C4-2B (cell line): ENCODE results near the gene CNN3.

ENCODE experiments used
- H3K27ac ChIP-seq: fragments of 450-650 bp; 2 replicates; pipeline ENCODE4 v1.5.1; 2017
- ZFX ChIP-seq: fragments of 450-650 bp; IDR thresholded peaks from 2 replicates; pipeline ENCODE4 v1.6.1; 2017
- TF ChIP-seq, protein P1 (sequence below): fragments of 450-650 bp; conservative IDR thresholded peaks from 2 replicates; pipeline ENCODE4 v1.5.1; 2017; ENCODE audit warnings: mild to moderate bottlenecking

Gene CNN3

DNA sequence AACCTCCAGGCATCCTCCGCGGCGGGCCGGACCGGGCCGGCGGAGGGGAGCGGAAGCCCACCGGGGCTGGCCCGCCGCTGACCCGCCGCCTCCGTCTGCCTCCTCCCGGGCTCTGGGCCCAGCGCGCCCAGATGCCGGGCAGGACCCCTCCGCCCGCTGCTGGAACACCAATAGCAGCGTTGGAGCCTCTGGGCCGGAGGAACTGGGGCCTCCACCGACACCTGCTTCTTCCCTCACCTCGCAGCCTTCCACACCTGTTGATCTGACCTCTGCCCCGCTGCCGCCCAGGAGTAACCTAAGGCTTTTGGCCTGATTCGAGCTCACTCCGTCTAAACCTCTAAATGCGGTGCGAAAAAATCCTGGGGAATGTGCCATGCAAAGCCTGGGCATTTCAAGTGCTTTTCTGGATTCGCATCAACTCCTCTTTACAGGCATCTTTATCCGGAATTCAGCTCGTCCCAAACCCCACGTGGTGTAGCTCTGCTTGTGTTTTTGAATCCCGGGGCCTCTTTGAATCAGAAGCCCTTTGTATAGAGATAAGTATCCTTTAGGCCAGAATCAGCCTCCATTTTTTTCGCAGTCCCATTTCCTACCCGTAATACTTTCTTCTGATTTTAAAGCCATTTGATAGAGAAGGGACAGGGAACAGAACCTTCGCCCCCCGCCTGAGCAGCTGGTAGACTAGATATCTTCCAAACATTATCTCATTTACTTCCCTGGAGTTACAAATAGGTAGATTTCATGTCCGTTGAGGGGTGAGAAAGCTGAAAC is 680 bp upstream of the CNN3 start:
- TF ChIP-seq ZFX, result no peak
- TF ChIP-seq, protein P1, sequence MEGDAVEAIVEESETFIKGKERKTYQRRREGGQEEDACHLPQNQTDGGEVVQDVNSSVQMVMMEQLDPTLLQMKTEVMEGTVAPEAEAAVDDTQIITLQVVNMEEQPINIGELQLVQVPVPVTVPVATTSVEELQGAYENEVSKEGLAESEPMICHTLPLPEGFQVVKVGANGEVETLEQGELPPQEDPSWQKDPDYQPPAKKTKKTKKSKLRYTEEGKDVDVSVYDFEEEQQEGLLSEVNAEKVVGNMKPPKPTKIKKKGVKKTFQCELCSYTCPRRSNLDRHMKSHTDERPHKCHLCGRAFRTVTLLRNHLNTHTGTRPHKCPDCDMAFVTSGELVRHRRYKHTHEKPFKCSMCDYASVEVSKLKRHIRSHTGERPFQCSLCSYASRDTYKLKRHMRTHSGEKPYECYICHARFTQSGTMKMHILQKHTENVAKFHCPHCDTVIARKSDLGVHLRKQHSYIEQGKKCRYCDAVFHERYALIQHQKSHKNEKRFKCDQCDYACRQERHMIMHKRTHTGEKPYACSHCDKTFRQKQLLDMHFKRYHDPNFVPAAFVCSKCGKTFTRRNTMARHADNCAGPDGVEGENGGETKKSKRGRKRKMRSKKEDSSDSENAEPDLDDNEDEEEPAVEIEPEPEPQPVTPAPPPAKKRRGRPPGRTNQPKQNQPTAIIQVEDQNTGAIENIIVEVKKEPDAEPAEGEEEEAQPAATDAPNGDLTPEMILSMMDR, result no peak
- no peak overlapping the region for H3K27ac ChIP-seq

DNA sequence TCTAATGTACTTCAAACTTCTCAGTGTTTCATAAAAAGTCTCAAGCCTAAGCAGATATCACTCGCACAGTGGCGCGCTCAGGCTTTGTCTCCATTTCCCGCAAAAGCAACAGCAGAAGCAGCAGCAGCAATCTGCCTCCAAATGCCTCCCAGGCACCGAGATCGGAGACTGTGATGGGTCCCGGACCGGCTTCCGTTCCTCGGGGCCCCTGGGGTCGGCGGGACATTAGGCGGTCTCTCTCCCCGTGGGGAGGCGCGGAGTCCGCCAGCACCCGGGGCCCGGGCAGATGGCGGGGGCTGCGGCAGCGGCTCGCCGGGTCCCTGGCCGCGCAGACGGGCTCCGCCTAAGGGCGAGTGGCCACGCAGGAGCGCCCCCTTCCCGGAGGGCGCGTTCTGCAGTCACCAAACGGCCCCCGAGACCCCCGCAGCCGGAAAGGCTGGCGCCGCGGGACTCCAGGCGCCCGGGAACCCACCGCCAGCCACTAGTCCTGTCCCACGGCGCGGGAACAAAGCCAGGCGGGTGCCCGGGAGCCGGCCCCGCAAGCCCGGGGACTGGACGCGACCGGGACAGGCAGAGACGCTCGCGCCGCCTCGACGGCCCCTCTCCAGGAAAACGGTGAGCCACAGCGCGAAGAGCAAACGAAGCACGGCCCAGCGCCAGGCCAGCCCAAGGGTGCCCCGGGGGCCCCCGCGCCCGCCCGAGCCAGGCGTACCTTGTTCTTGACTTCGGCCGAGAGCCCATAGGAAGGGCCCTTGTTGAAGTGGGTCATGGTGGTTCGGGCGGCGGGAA is 590 bp downstream of the CNN3 start:
- no peak overlapping the region for H3K27ac ChIP-seq

DNA sequence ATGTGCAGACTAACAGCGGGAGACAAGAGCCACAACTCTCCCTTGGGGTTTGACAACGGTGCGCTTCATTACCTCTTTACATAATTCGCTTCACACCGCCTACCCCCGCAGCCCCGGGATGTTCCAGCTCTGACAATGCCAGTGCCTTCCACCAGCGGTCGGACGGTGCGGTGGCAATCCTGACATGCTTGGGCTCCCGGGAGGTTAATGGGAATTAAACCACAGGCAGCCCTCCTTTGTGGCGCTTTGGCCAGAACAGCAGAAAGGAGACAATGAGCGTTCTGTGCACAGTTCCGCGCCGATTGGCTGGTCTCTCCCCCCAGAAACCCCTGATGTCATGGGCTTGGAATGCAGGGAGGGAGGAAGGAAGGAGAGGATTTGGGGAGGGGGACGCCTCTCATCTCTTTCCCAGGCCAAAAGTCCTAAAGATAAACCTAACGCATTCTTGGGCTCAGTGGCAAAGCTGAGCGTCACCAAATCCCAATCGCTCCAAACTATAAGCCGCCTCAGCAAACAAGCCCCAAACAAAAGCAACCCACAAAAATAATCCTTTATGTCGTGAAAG is 1.3 kb downstream of the CNN3 start:
- no peak overlapping the region for H3K27ac ChIP-seq
- no peak for TF ChIP-seq ZFX
- TF ChIP-seq, protein P1, result no peak

More for the DNA sequence above, 590 bp downstream of the CNN3 start:
- TF ChIP-seq ZFX, result no peak
- TF ChIP-seq, protein P1, result no peak

DNA sequence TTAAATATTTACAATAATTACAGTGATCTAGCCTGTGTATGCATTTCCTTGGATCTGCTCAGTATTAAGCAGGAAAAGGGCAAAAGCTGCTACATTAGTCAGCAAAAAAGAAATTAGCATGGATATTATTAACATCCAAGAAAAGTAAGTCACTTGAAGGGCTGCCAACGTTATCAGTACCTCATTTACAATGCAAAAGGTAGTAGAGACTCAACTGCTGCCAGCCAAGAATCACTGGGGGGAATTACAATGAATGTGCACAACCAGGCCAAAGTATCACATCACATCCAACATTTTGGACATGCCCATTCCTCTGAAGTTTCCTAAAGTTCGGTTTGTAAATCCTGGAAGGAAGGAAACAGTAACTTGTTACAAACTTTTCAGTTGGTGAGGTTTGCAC is 1.9 kb downstream of the CNN3 start:
- H3K27ac ChIP-seq, result no peak overlapping the region
- no peak for TF ChIP-seq ZFX
- TF ChIP-seq, protein P1, result no peak

DNA sequence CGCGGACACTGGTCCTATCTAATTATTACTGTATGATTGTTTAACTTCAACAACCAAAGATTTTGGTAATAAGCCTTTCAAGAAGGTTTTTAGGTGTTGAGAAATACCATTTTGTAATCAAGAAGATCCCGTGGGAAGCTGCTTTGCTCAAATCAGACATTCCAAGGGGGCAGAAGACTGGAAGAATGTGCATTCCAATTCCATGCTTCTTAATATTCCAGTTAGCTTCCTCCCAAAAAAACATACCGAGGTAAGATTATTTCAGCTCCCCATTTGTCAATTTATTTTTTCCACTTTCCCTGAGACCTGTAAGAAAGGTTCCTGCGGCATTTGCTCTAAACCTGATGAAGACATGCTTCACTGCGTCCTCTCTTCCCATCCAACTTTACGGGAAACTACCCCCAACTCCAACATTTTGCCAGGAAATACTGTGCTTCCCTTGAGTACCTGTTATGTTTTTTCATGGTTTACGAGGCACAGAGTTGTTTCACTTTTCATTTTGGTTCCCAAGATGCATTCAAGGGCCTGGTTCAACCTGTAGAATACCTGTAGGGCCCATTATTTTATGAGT is 4.1 kb downstream of the CNN3 start:
- TF ChIP-seq ZFX, result no peak
- TF ChIP-seq, protein P1, result no peak
- no peak overlapping the region for H3K27ac ChIP-seq

DNA sequence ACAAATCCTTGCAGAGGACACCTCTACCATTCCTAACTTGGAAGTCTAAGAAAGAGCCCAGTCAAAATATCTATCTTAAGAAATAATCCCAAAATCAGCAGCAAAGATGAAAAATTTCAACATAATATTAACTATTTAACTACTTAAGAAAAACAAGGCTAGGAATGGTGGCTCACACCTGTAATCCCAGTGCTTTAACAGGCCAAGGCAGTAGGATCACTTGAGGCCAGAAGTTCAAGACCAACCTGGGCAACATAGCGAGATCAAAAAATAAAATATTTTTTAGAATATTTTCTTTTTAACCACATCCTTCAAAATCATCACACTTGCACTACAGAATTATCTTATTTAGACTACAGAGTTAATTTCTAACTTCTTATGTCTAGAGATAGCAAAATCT is 4.9 kb downstream of the CNN3 start:
- TF ChIP-seq, protein P1, result no peak
- no peak for TF ChIP-seq ZFX
- no peak overlapping the region for H3K27ac ChIP-seq

DNA sequence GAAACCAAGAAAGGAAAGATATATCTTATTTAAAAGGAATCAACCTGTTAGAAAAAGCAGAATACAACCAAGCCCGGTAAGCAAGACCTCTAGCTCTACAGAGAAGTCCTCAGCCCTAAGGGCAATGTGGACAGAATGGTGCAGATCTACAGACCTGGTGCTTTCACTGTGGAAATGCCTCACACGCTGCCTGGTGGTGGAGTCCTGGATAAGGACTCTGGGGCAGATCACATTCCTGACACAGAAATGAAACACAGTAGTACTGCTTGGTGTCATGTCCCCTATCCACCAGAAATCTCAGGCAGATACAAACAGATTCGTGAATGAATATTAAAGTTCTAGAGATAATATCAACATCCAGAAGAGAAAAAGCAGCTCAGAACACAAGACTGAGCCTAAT is 6.8 kb downstream of the CNN3 start:
- no peak for TF ChIP-seq ZFX
- TF ChIP-seq, protein P1, result no peak
- no peak overlapping the region; the same call in 1 of the 2 replicates for H3K27ac ChIP-seq
